Measurements from ENCODE around the gene RIGI. TPM values are rescaled to one million over a fixed set of nuclear protein-coding genes. Genes with fewer than 3 reads are reported as not detected.

The RIGI gene
- 10 to 100 TPM; 13.4 to 20.9 (median 14.2) TPM for total RNA-seq
- long read RNA-seq, donor 1, full-length matches to known transcripts: 11 of 18 reads
- long read RNA-seq, donor 1, partial matches to known transcripts: 1 of 18 reads
- long read RNA-seq, donor 1, other reads (novel, unspliced or antisense): 6 of 18 reads
- long read RNA-seq, donor 2, partial matches to known transcripts: 4 of 7 reads
- long read RNA-seq, donor 2, other reads (novel, unspliced or antisense): 3 of 7 reads

- Histone ChIP-seq H3K36me3 (ENCODE audit: low read depth) (no peaks in the 10 kb centered on the region), H3K4me3 (peak within 1 kb of the TSS; percentile 22), H3K9me3 (no peaks in the 10 kb centered on the region), H3K4me1 (ENCODE audit: low read depth) (peaks cover 4% of the 10 kb centered on the region)
- peak; percentile 95 for ATAC-seq
- TF ChIP-seq CTCF (IDR thresholded peaks at IDR 0.05): peak; percentile 13
- intact Hi-C loops (cut with DNase I, micrococcal nuclease): loop anchor here (10.0 kb wide), 2 partner anchors 49 to 151 kb away; partner anchors contain the start of gene NDUFB6 (in 1 of the 2)
- peak; percentile 94 to 98 (median 95) for DNase-seq
These were observed at the start of gene RIGI for GRCh38 chr9:32526041-32526706. RIGI (minus strand) TSS chr9:32526196; CDS start chr9:32526166, 30 bp downstream.

GRCh38 chr9:32574858-32575257 is 48.9 kb upstream of the RIGI start:
- DNase-seq (no peak), ATAC-seq (no peak)
- H3K4me1 ChIP-seq (ENCODE audit: low read depth): peaks cover 16% of the 10 kb centered on the region
- TF ChIP-seq CTCF (IDR thresholded peaks at IDR 0.05): no peak
- no peak overlapping the region for H3K4me3 ChIP-seq
- H3K36me3 ChIP-seq (ENCODE audit: low read depth): no peaks in the 10 kb centered on the region
- intact Hi-C loops (cut with DNase I, micrococcal nuclease): loop anchor here (5.0 to 10.0 kb wide), 3 partner anchors 50 to 198 kb away; partner anchors contain the start of genes ACO1 (in 1 of the 2) and RIGI (in 1 of the 2)
- no peaks in the 10 kb centered on the region for H3K9me3 ChIP-seq

- H3K4me3 ChIP-seq: no peak overlapping the region
- ATAC-seq: no peak
- no peaks in the 10 kb centered on the region for H3K36me3 ChIP-seq (ENCODE audit: low read depth)
- intact Hi-C loops (cut with DNase I, micrococcal nuclease): loop anchor here (5.0 to 10.0 kb wide), 2 partner anchors 49 to 197 kb away; partner anchors contain the start of gene RIGI (in 1 of the 2)
- peaks cover 16% of the 10 kb centered on the region for H3K4me1 ChIP-seq (ENCODE audit: low read depth)
- no peak for DNase-seq
- H3K9me3 ChIP-seq: no peaks in the 10 kb centered on the region
- no peak for TF ChIP-seq CTCF (IDR thresholded peaks at IDR 0.05)
These were observed 47.8 kb upstream of the RIGI start for GRCh38 chr9:32573821-32574220.

GRCh38 chr9:32572900-32573523 is 47.0 kb upstream of the RIGI start, which contains the start of gene NDUFB6:
NDUFB6 (minus strand) TSS chr9:32573159; CDS start chr9:32573060, 99 bp downstream.
- DNase-seq: peak; percentile 95 to 97 (median 97)
- intact Hi-C loops (cut with DNase I, micrococcal nuclease): loop anchor here (5.0 to 10.0 kb wide), 2 partner anchors 48 to 196 kb away; partner anchors contain the start of gene RIGI (in 1 of the 2)
- Histone ChIP-seq H3K4me3 (peak within 1 kb of the TSS; percentile 87), H3K4me1 (ENCODE audit: low read depth) (peaks cover 16% of the 10 kb centered on the region), H3K36me3 (ENCODE audit: low read depth) (no peaks in the 10 kb centered on the region), H3K9me3 (no peaks in the 10 kb centered on the region)
- peak; percentile 99 for ATAC-seq
- no peak for TF ChIP-seq CTCF (IDR thresholded peaks at IDR 0.05)
